ENCODE data around the gene CLEC18C.
"Not testable (repeated sequence)": the region's sequence is repeated elsewhere in the genome, so short reads cannot be mapped to it uniquely, and the experiment has no call there.

CLEC18C gene

GRCh38 chr16:70173212-70173837 lies at the start of gene CLEC18C:
Gene CLEC18C, plus strand, starts transcription at chr16:70173787. Its CDS starts 492 bp downstream, at chr16:70174279.
- not testable (repeated sequence) for DNase-seq

GRCh38 chr16:70123822-70124221 lies 49.8 kb upstream of the CLEC18C start:
- not testable (repeated sequence) for DNase-seq

GRCh38 chr16:70126226-70126625 lies 47.4 kb upstream of the CLEC18C start:
- DNase-seq, result not testable (repeated sequence)

- not testable (repeated sequence) for DNase-seq
These were observed 45.9 kb upstream of the CLEC18C start for GRCh38 chr16:70127706-70128105.

GRCh38 chr16:70128844-70129243 lies 44.7 kb upstream of the CLEC18C start:
- not testable (repeated sequence) for DNase-seq

GRCh38 chr16:70135796-70136195 lies 37.8 kb upstream of the CLEC18C start:
- DNase-seq, result not testable (repeated sequence)

GRCh38 chr16:70136595-70136994 lies 37.0 kb upstream of the CLEC18C start:
- not testable (repeated sequence) for DNase-seq

GRCh38 chr16:70142739-70143138 lies 30.8 kb upstream of the CLEC18C start:
- DNase-seq, result not testable (repeated sequence)

- not testable (repeated sequence) for DNase-seq
These were observed 30.2 kb upstream of the CLEC18C start for GRCh38 chr16:70143231-70143895.

- not testable (repeated sequence) for DNase-seq
These were observed 25.7 kb upstream of the CLEC18C start for GRCh38 chr16:70147853-70148252.

- DNase-seq, result not testable (repeated sequence)
These were observed 25.1 kb upstream of the CLEC18C start for GRCh38 chr16:70148453-70148852.

- DNase-seq, result not testable (repeated sequence)
These were observed 24.3 kb upstream of the CLEC18C start for GRCh38 chr16:70149296-70149695.

- DNase-seq, result no peak
These were observed 22.2 kb upstream of the CLEC18C start for GRCh38 chr16:70151391-70151790.

GRCh38 chr16:70151941-70152509 lies 21.6 kb upstream of the CLEC18C start:
- no peak for DNase-seq

- DNase-seq, result no peak
These were observed 20.8 kb upstream of the CLEC18C start for GRCh38 chr16:70152578-70153302.

GRCh38 chr16:70154736-70155135 lies 18.9 kb upstream of the CLEC18C start:
- DNase-seq, result not testable (repeated sequence)

GRCh38 chr16:70156207-70156978 lies 17.2 kb upstream of the CLEC18C start:
- no peak for DNase-seq

- DNase-seq, result no peak
These were observed 16.5 kb upstream of the CLEC18C start for GRCh38 chr16:70157105-70157476.

- no peak for DNase-seq
These were observed 15.9 kb upstream of the CLEC18C start for GRCh38 chr16:70157477-70158260.

- DNase-seq, result no peak
These were observed 15.2 kb upstream of the CLEC18C start for GRCh38 chr16:70158261-70158939.
